Activated CD4-positive, alpha-beta T cell treated with anti-CD3 and anti-CD28 coated beads, Interleukin-2, amount 10 ng/mL, durations not matched to agents 24 days and 14 days (primary cell): Measurements from ENCODE around the gene TTC5. TPM values are rescaled to one million over a fixed set of nuclear protein-coding genes. Genes with fewer than 3 reads are reported as not detected.
"Not testable (repeated sequence)": the region's sequence is repeated elsewhere in the genome, so short reads cannot be mapped to it uniquely, and the experiment has no call there.

Experiments
- DNase-seq: peaks from one replicate; pipeline ENCODE4 v3.0.0; 2022
- H3K27ac Mint-ChIP-seq: one replicate; pipeline ENCODE4 v1.8.0; 2022; ENCODE audit warnings: mild to moderate bottlenecking, mixed read lengths
- H3K27me3 Mint-ChIP-seq: one replicate; pipeline ENCODE4 v1.8.0; 2022; ENCODE audit warnings: mixed read lengths
- H3K36me3 Mint-ChIP-seq: one replicate; pipeline ENCODE4 v1.8.0; 2022; ENCODE audit warnings: low read depth, mild to moderate bottlenecking, mixed read lengths
- H3K4me1 Mint-ChIP-seq: one replicate; pipeline ENCODE4 v1.8.0; 2021; ENCODE audit warnings: mixed read lengths
- H3K4me3 Mint-ChIP-seq: one replicate; pipeline ENCODE4 v1.8.0; 2022; ENCODE audit warnings: mild to moderate bottlenecking, moderate library complexity, mixed read lengths
- H3K9me3 Mint-ChIP-seq: one replicate; pipeline ENCODE4 v1.8.0; 2021; ENCODE audit warnings: mixed read lengths
- intact Hi-C: fragments of 100-400 bp; cut with micrococcal nuclease; formaldehyde crosslinking; loops from one replicate; pipeline ENCODE4 v1.15.1; 2023
- total RNA-seq: library from RNA; stranded (reverse); gene quantifications from 2 replicates; pipeline ENCODE4 v1.2.3, GENCODE V29; 2022

Gene TTC5
- total RNA-seq, 1 donor from 2014 or later: 39.7 TPM

DNA sequence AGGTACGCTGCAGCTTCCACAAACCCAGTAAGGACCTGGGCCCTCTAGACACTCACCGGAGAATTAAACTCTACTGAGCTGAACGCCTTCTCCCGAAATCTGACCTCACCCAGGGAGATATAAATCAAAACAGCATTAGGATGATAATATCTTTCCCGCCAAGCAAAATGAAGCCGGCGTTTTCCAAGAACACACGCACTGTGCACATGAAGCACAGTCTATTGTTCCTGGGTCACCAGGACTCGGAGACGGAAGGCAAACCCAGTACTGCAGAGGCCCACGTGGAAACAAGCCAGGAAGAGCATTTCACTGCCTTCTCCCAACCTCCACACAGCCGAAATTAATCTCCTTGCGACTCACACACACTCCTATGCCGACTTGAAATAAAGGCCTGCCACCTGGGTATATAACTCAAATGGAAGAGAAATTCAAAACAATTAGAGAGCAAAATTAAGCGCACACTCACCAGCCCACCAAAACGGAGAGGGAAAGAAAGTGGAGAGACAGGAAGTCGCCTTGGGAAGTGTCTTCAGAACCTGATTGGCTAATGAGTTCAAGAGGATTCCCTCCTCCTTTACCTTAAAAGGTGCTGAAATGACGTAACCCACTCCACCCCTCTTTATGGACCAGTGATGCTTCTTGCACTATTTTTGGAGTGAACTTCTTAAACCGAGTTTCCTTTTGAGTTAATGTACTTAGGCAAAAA lies 27.2 kb upstream of the TTC5 start, which contains the start of gene CCNB1IP1:
TSS of gene CCNB1IP1 (minus strand) at position 492 of the 706 bp plus-strand sequence. CDS start 16,756 bp downstream, outside the sequence.
- DNase-seq: peak; percentile 89
- peaks cover 38% of the 10 kb centered on the region for H3K4me1 Mint-ChIP-seq
- H3K9me3 Mint-ChIP-seq: no peaks in the 10 kb centered on the region
- peaks cover 22% of the 10 kb centered on the region for H3K36me3 Mint-ChIP-seq
- peaks cover 5% of the 10 kb centered on the region for H3K27me3 Mint-ChIP-seq
- H3K4me3 Mint-ChIP-seq: peak within 1 kb of the TSS; percentile 99
- intact Hi-C loops: loop anchor here (1.0 to 2.0 kb wide), 3 partner anchors 10 to 276 kb away; partner anchors contain the start of gene PARP2
- H3K27ac Mint-ChIP-seq: peak within 1 kb of the TSS; percentile 94

DNA sequence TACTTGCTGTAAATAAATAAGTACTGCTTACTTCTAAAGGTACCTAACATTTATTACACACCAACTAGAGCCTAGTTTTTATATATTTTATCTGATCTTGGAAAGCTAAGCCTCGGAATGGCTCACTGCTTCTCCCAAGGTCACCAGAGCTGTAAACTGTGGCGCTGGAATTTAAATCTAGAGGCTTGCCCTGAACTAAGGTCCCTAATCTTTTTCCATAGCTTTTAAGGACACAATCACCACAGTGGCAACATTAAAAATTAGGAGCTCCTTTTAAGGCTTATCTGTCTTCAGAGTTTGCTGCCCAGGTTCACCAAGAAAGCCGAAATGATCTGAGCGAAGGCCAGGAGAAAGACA lies 26.7 kb upstream of the TTC5 start:
- H3K27me3 Mint-ChIP-seq: peaks cover 1% of the 10 kb centered on the region
- intact Hi-C loops: loop anchor here (1.0 to 2.0 kb wide), 2 partner anchors 34 to 277 kb away; no protein-coding TSS in a partner anchor
- DNase-seq: no peak
- H3K4me1 Mint-ChIP-seq: peaks cover 43% of the 10 kb centered on the region
- H3K9me3 Mint-ChIP-seq: no peaks in the 10 kb centered on the region
- H3K36me3 Mint-ChIP-seq: peaks cover 24% of the 10 kb centered on the region
- peak overlapping the region; percentile 99 for H3K4me3 Mint-ChIP-seq
- H3K27ac Mint-ChIP-seq: peak overlapping the region; percentile 94

DNA sequence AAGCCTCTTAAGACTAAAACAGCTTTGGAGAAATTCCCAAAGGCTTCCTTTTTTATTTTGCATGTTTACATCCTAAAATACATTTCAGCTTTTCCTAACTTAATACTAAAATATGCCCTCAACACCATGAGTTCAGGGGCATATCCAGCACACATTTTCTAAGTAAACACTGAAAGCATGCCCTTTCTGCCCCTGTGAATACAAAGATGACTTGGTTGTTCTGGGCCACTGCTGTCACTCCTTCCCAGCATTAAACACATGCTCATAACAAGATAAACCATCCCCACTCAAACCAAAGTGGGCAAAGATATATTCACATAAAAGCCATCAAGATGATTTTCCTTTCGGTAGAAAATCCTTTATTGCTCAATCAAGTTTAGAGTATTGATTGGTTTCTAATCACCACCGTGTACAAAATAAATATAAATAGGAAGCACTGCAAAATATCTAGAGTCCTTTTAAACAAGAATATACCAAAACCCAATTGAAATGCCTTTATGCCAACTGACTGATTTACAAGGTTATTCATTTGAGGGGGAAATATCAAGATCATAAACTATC lies 25.4 kb upstream of the TTC5 start:
- peaks cover 45% of the 10 kb centered on the region for H3K4me1 Mint-ChIP-seq
- H3K36me3 Mint-ChIP-seq: peaks cover 26% of the 10 kb centered on the region
- peak overlapping the region; percentile 23 for H3K27ac Mint-ChIP-seq
- H3K27me3 Mint-ChIP-seq: no peaks in the 10 kb centered on the region
- no peak for DNase-seq
- H3K9me3 Mint-ChIP-seq: no peaks in the 10 kb centered on the region
- peak overlapping the region; percentile 54 for H3K4me3 Mint-ChIP-seq
- intact Hi-C loops: no loop called here

DNA sequence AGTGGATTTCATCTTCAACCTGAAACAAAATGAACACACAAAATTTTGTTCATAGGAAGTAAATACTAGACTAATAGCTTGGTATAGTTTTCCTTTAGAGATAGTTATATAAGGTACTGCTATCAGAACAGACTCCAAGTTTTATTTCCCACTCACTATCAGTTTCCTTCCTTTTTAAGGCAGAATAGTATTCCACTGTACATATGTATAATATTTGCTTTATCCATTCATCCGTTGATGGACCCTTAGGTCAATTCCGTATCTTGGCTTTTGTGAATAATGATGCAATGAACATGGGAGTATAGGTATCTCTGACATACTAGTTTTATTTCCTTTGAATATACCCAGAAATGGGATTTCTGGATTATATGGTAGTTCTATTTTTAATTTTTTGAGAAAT lies 23.6 kb upstream of the TTC5 start:
- no peaks in the 10 kb centered on the region for H3K9me3 Mint-ChIP-seq
- H3K27ac Mint-ChIP-seq: no peak overlapping the region
- H3K4me1 Mint-ChIP-seq: peaks cover 38% of the 10 kb centered on the region
- intact Hi-C loops: no loop called here
- no peak for DNase-seq
- no peaks in the 10 kb centered on the region for H3K27me3 Mint-ChIP-seq
- H3K36me3 Mint-ChIP-seq: peaks cover 34% of the 10 kb centered on the region
- no peak overlapping the region for H3K4me3 Mint-ChIP-seq

DNA sequence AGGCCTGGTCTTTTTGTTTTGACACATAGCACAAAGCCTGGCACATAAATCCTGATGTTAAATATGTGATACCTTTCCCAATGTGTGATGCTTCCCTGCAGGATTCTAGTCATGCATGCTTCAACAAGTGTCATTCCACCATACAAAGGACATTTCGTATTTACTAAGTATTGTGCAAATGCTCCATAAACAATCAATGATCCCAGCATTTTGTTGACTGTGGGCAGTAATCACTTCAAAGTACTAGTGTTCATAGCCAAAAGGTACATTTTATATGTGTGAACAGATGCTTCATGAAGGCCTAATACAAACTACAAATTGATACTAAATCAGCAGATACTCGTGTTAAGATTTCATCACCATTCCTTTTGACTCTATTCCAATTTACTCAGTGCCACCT lies 23.0 kb upstream of the TTC5 start:
- no peak overlapping the region for H3K4me3 Mint-ChIP-seq
- H3K9me3 Mint-ChIP-seq: no peaks in the 10 kb centered on the region
- H3K36me3 Mint-ChIP-seq: peaks cover 38% of the 10 kb centered on the region
- H3K27me3 Mint-ChIP-seq: no peaks in the 10 kb centered on the region
- no peak overlapping the region for H3K27ac Mint-ChIP-seq
- peak; percentile 48 for DNase-seq
- peaks cover 35% of the 10 kb centered on the region for H3K4me1 Mint-ChIP-seq
- intact Hi-C loops: no loop called here

DNA sequence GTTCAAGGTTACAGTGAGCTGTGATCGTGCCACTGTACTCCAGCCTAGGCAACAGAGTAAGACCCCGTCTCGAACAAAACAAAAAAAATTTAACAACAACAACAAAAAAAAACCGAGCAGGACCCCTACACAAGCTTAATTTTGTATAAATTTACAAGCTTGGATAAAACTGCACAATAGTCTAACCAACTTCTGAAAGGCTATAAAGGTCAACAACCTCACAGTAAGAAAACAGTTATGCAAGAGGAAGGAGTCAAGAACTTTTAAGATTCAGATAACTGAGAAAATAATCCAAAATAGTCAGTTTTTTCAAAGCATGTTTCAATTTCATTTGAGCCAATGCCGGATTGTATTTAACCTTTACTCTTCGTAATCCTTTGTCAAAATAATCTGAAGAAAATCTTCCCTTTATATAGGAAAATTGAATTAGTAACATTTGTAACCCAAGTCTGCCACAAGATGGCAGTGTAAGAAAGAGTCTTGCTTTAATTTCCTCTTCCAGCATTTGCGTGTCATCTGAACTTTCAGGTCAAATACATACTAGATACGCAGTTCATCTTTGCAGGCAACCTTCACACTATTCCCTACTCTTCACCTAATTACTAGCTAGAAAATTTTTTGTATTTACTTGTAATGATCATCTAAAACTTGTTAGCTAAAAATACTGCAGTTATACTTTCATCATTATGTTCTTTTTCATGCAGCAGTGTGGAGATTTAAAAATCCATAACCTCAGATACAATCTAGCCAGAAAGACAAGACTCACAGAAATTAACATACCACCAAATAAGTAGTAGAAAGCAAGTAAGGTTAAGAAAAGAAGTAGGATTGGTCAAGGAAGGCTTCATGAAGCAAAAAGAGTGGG lies 21.5 kb upstream of the TTC5 start:
- peak; percentile 83 for DNase-seq
- intact Hi-C loops: loop anchor here (1.0 kb wide), 4 partner anchors 16 to 282 kb away; partner anchors contain the start of genes APEX1 and PARP2

DNA sequence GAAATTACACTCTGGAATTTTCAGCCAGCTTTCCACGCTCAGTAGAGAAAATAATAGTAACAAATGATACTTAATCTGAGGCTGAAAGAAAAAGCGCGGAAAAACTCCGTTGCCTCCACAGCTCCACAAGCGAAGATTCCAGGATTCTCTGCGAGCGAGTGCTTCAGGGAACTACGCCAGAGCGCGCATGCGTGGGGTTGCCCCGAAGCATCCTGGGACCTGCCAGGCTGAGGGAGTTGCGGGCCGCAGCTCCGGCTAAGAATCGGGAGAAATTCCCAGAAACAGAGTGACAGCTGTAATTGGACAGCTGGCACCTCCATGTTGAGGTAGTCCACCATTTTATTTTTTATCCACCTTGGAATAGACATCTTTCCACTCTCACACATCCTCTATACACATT lies 12.0 kb upstream of the TTC5 start:
- intact Hi-C loops: no loop called here
- no peaks in the 10 kb centered on the region for H3K27me3 Mint-ChIP-seq
- no peak for DNase-seq
- H3K27ac Mint-ChIP-seq: no peak overlapping the region
- peaks cover 1% of the 10 kb centered on the region for H3K4me1 Mint-ChIP-seq
- H3K36me3 Mint-ChIP-seq: peaks cover 56% of the 10 kb centered on the region
- no peak overlapping the region for H3K4me3 Mint-ChIP-seq
- H3K9me3 Mint-ChIP-seq: no peaks in the 10 kb centered on the region

More for the DNA sequence above, 21.5 kb upstream of the TTC5 start:
- peak overlapping the region; percentile 56 for H3K4me3 Mint-ChIP-seq
- H3K27me3 Mint-ChIP-seq: no peaks in the 10 kb centered on the region
- no peaks in the 10 kb centered on the region for H3K9me3 Mint-ChIP-seq
- peaks cover 43% of the 10 kb centered on the region for H3K36me3 Mint-ChIP-seq
- H3K4me1 Mint-ChIP-seq: peaks cover 31% of the 10 kb centered on the region
- H3K27ac Mint-ChIP-seq: peak overlapping the region; percentile 31

DNA sequence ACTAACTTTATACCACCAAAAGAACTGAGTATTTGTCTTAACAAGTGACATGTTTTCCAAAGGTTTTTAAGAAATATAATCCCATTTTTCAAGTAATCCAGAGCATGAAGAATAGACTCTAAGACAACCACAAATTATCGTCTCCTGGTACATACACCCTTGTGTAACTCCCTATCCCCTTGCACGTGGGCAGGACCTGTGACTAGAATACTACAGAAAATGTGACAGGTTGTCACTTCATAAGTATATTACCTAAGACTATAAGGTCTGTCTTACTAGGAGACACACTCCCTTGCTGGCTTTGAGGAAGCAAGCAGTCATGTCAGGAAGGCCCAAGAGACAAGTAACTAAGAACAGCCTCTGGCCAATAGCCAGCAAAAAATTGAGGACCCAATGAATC lies 8.3 kb upstream of the TTC5 start:
- intact Hi-C loops: no loop called here
- no peaks in the 10 kb centered on the region for H3K9me3 Mint-ChIP-seq
- no peak overlapping the region for H3K4me3 Mint-ChIP-seq

DNA sequence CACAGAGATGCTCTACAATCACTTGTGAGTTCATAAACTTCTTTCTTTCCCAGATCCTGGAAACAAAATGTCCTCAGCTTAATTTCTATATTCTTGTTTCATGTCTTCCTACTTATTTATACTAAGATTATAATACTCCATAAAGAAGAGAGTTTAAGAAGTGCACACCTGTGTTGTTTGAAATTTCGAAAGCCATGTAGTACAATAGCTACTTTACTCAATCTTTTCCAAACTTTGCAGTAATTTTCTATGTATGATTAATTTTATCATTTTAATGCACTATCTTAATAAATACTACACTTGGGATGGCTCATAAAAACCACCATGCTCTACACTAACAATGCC lies 300 bp upstream of the TTC5 start:
- intact Hi-C loops: no loop called here
- Mint-ChIP-seq H3K9me3 (no peaks in the 10 kb centered on the region), H3K4me3 (peak overlapping the region; percentile 90), H3K27me3 (peaks cover 2% of the 10 kb centered on the region), H3K4me1 (peaks cover 21% of the 10 kb centered on the region), H3K27ac (no peak overlapping the region), H3K36me3 (peaks cover 11% of the 10 kb centered on the region)
- no peak for DNase-seq

More for the DNA sequence above, 8.3 kb upstream of the TTC5 start:
- no peaks in the 10 kb centered on the region for H3K27me3 Mint-ChIP-seq
- H3K4me1 Mint-ChIP-seq: peaks cover 6% of the 10 kb centered on the region
- H3K27ac Mint-ChIP-seq: no peak overlapping the region
- DNase-seq: no peak
- peaks cover 52% of the 10 kb centered on the region for H3K36me3 Mint-ChIP-seq

DNA sequence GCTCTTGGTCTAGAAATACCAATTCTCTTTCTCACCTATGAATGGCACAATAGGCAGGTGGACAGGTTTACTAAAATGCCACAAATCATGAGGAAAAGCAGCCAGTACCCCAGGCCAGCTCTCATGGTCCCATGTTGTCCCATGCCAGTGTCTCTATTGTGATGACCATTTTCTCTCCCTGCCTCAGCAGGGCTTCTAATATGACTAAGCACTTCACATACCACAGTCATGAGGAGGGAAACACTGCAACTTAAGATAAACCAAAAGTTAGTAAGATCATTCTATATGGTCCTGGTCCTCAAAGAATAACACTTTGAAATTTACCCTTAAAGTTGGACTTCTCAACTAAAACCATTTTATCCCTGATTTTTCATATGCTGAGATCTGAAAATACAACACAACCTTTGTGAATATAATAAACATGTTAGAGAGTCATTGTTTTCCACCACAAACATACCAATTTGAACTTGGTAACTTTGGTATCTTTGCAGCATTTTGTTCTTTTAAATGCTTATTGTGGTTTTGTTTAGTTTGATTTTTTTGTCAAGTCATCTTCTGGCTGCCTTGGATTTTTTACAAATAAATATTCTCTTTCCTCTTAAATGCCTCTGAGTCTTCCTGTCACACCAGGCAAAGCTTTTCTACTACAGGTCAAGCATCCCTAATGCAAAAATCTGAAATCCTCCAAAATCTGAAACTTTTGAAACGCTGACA lies 3.6 kb downstream of the TTC5 start:
- H3K9me3 Mint-ChIP-seq: no peaks in the 10 kb centered on the region
- no peak for DNase-seq
- H3K36me3 Mint-ChIP-seq: peaks cover 35% of the 10 kb centered on the region
- peaks cover 21% of the 10 kb centered on the region for H3K4me1 Mint-ChIP-seq
- intact Hi-C loops: no loop called here
- H3K4me3 Mint-ChIP-seq: no peak overlapping the region
- H3K27me3 Mint-ChIP-seq: peaks cover 2% of the 10 kb centered on the region
- no peak overlapping the region for H3K27ac Mint-ChIP-seq

DNA sequence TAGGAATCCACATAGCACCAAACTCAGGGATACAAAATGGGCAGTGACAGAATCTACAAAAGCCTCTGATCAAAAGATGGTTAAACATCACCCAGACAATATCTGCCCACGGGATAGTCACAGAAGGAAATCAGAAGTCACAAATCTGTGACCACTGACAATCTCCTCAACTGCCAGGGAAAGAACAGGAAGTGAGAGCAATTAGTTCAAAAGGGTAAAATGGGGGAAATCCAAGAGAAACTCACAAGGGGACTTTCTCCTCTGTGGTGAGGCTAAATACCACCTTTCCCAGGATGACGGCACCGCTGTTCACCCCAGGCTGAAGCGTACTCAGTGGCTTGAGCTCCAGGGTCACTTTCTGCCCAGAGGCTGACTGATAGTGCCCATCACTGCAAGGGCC lies 10.7 kb downstream of the TTC5 start:
- intact Hi-C loops: no loop called here
- no peaks in the 10 kb centered on the region for H3K9me3 Mint-ChIP-seq
- no peak overlapping the region for H3K4me3 Mint-ChIP-seq
- peaks cover 7% of the 10 kb centered on the region for H3K4me1 Mint-ChIP-seq
- H3K27me3 Mint-ChIP-seq: no peaks in the 10 kb centered on the region
- H3K36me3 Mint-ChIP-seq: peaks cover 53% of the 10 kb centered on the region
- no peak overlapping the region for H3K27ac Mint-ChIP-seq
- DNase-seq: no peak

DNA sequence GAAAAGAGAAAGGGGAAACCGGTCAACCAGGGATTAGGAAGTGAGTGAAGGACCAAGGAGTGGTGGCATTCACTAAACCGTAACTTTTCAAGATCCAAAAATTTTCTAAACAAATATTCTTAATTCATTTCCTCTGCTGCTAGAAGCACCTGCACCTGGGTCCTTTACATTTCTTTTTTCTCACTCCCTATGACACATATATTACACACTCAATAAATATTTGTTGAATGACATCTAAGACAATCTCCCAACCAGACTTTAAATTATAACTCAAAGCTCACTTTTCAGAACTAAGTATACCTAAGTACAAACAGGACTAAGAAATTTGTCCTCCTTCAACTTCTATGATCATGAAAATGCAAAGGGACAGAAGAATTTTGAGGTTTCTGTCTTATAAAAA lies 11.1 kb downstream of the TTC5 start:
- H3K27me3 Mint-ChIP-seq: no peaks in the 10 kb centered on the region
- H3K4me3 Mint-ChIP-seq: no peak overlapping the region
- H3K9me3 Mint-ChIP-seq: no peaks in the 10 kb centered on the region
- peak overlapping the region; percentile 21 for H3K27ac Mint-ChIP-seq
- H3K4me1 Mint-ChIP-seq: peaks cover 7% of the 10 kb centered on the region
- no peak for DNase-seq
- peaks cover 55% of the 10 kb centered on the region for H3K36me3 Mint-ChIP-seq
- intact Hi-C loops: no loop called here

DNA sequence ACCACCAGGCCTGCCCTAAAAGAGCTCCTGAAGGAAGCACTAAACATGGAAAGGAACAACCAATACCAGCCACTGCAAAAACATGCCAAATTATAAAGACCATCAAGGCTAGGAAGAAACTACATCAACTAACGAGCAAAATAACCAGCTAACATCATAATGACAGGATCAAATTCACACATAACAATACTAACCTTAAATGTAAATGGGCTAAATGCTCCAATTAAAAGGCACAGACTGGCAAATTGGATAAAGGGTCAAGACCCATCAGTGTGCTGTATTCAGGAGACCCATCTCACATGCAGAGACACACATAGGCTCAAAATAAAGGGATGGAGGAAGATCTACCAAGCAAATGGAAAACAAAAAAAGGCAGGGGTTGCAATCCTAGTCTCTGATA lies 23.8 kb downstream of the TTC5 start:
- H3K27ac Mint-ChIP-seq, DNase-seq, H3K4me1 Mint-ChIP-seq, H3K27me3 Mint-ChIP-seq, intact Hi-C loops, H3K4me3 Mint-ChIP-seq, H3K9me3 Mint-ChIP-seq: not testable (repeated sequence)
- peaks cover 69% of the 10 kb centered on the region for H3K36me3 Mint-ChIP-seq
